KOPT-K1 (cell line): ENCODE results near the gene PLK5.

Source experiments
- H3K27ac ChIP-seq: fragments of 200-600 bp; sonication (generic); 2 replicates; pipeline ENCODE4 v1.5.1; 2016; ENCODE audit warnings: antibody characterized with exemption, mild to moderate bottlenecking, low read depth, low read length; ENCODE audit not compliant: poor library complexity, severe bottlenecking
- H3K36me3 ChIP-seq: fragments of 200-600 bp; sonication (generic); 2 replicates; pipeline ENCODE4 v1.5.1; 2017; ENCODE audit warnings: antibody characterized with exemption, mild to moderate bottlenecking, low read length, moderate library complexity; ENCODE audit not compliant: insufficient read depth
- H3K9me3 ChIP-seq: fragments of 200-600 bp; sonication (generic); 2 replicates; pipeline ENCODE4 v1.5.1; 2017; ENCODE audit warnings: antibody characterized with exemption, low read length, mild to moderate bottlenecking; ENCODE audit not compliant: insufficient read depth, poor library complexity, severe bottlenecking

The PLK5 gene

GRCh38 chr19:1540365-1540925 lies 16.6 kb downstream of the PLK5 start:
- H3K9me3 ChIP-seq, result no peaks in the 10 kb centered on the region
- H3K27ac ChIP-seq, result no peak overlapping the region
- no peaks in the 10 kb centered on the region for H3K36me3 ChIP-seq

GRCh38 chr19:1549332-1549945 lies 25.6 kb downstream of the PLK5 start:
- Histone ChIP-seq H3K9me3 (no peaks in the 10 kb centered on the region), H3K27ac (no peak overlapping the region), H3K36me3 (peaks cover 2% of the 10 kb centered on the region; the same call in 1 of the 2 replicates)

GRCh38 chr19:1551068-1552040 lies 27.5 kb downstream of the PLK5 start:
- no peak overlapping the region for H3K27ac ChIP-seq
- no peaks in the 10 kb centered on the region for H3K9me3 ChIP-seq

GRCh38 chr19:1553415-1553814 lies 29.5 kb downstream of the PLK5 start:
- no peak overlapping the region for H3K27ac ChIP-seq
- no peaks in the 10 kb centered on the region for H3K9me3 ChIP-seq
- peaks cover 11% of the 10 kb centered on the region; the same call in 1 of the 2 replicates for H3K36me3 ChIP-seq

More at GRCh38 chr19:1551068-1552040, 27.5 kb downstream of the PLK5 start:
- peaks cover 6% of the 10 kb centered on the region; the same call in 1 of the 2 replicates for H3K36me3 ChIP-seq

GRCh38 chr19:1554968-1555367 lies 31.1 kb downstream of the PLK5 start:
- Histone ChIP-seq H3K36me3 (peaks cover 11% of the 10 kb centered on the region; the same call in 1 of the 2 replicates), H3K27ac (no peak overlapping the region), H3K9me3 (no peaks in the 10 kb centered on the region)

- peaks cover 12% of the 10 kb centered on the region; the same call in 1 of the 2 replicates for H3K36me3 ChIP-seq
- no peak overlapping the region for H3K27ac ChIP-seq
- H3K9me3 ChIP-seq, result no peaks in the 10 kb centered on the region
Measured at GRCh38 chr19:1555487-1556389, 31.9 kb downstream of the PLK5 start.

- H3K36me3 ChIP-seq, result peaks cover 20% of the 10 kb centered on the region; the same call in 1 of the 2 replicates
Measured at GRCh38 chr19:1556390-1557070, 32.7 kb downstream of the PLK5 start.

GRCh38 chr19:1558552-1558951 lies 34.7 kb downstream of the PLK5 start:
- Histone ChIP-seq H3K36me3 (peaks cover 20% of the 10 kb centered on the region; the same call in 1 of the 2 replicates), H3K9me3 (no peaks in the 10 kb centered on the region), H3K27ac (no peak overlapping the region)

More at GRCh38 chr19:1556390-1557070, 32.7 kb downstream of the PLK5 start:
- no peak overlapping the region for H3K27ac ChIP-seq
- no peaks in the 10 kb centered on the region for H3K9me3 ChIP-seq

GRCh38 chr19:1560286-1560882 lies 36.5 kb downstream of the PLK5 start:
- no peaks in the 10 kb centered on the region for H3K9me3 ChIP-seq
- no peak overlapping the region for H3K27ac ChIP-seq
- peaks cover 16% of the 10 kb centered on the region; the same call in 1 of the 2 replicates for H3K36me3 ChIP-seq

GRCh38 chr19:1561236-1561842 lies 37.5 kb downstream of the PLK5 start:
- Histone ChIP-seq H3K9me3 (no peaks in the 10 kb centered on the region), H3K36me3 (peaks cover 13% of the 10 kb centered on the region; the same call in 1 of the 2 replicates), H3K27ac (no peak overlapping the region)

- Histone ChIP-seq H3K36me3 (peaks cover 8% of the 10 kb centered on the region; the same call in 1 of the 2 replicates), H3K9me3 (no peaks in the 10 kb centered on the region), H3K27ac (no peak overlapping the region)
Measured at GRCh38 chr19:1563251-1563650, 39.4 kb downstream of the PLK5 start.

- Histone ChIP-seq H3K36me3 (no peaks in the 10 kb centered on the region), H3K9me3 (no peaks in the 10 kb centered on the region), H3K27ac (no peak overlapping the region)
Measured at GRCh38 chr19:1566392-1567115, 42.7 kb downstream of the PLK5 start.
